Endothelial cell of umbilical vein (primary cell): ENCODE results near the gene ST6GALNAC6. TPM values are rescaled to one million over a fixed set of nuclear protein-coding genes. Genes with fewer than 3 reads are reported as not detected.

Experiments used
- BruUV-seq: library from RNA; stranded (reverse); fragments of 400-500 nt; replicated peaks from 2 replicates; lab custom pipeline; 2021; lab: Mats Ljungman, UMichigan
- CTCF ChIA-PET: fragments of 300-600, 350-600 bp; sonication (Branson Sonifier 250); formaldehyde crosslinking; loops from one replicate; lab custom pipeline; 2021; ENCODE audit warnings: antibody characterized with exemption, inconsistent platforms; lab: Charles Lee
- POLR2A ChIA-PET: fragments of 300-600, 350-600 bp; sonication (Branson Sonifier 250); formaldehyde crosslinking; loops from one replicate; lab custom pipeline; 2021; ENCODE audit warnings: antibody characterized with exemption, inconsistent platforms; lab: Charles Lee
- DNase-seq: peaks from one replicate; pipeline ENCODE4 v3.0.0-alpha.2; 2011; ENCODE audit warnings: low read depth, low spot score
- FAIRE-seq: peaks from 2 replicates; lab custom pipeline; 2011; peaks lifted over from hg19 to GRCh38; lab: Jason Lieb, UNC
- H2AFZ ChIP-seq: 2 replicates; pipeline ENCODE4 v1.6.0; 2012; ENCODE audit warnings: low read depth, low read length, control low read depth, inconsistent platforms
- H3K27ac ChIP-seq: 2 replicates; pipeline ENCODE4 v1.5.1; 2011; ENCODE audit warnings: low read depth, mild to moderate bottlenecking, control low read depth, low read length, moderate library complexity; ENCODE audit not compliant: insufficient read depth
- H3K27me3 ChIP-seq, 2 experiments: 2 replicates each; pipeline versions ENCODE4 v1.6.0 to v1.6.1; 2011; ENCODE audit warnings: low read length in 2 of 2, mixed read lengths in 1 of 2; ENCODE audit not compliant: control insufficient read depth in 2 of 2, insufficient read depth in 2 of 2
- H3K36me3 ChIP-seq, 2 experiments: 2 replicates in 1 of 2; 3 replicates in 1 of 2; pipeline ENCODE4 v1.5.1; 2011; ENCODE audit warnings: low read length in 2 of 2, mild to moderate bottlenecking in 1 of 2, moderate library complexity in 1 of 2; ENCODE audit not compliant: control insufficient read depth in 2 of 2, insufficient read depth in 2 of 2; ENCODE audit errors: extremely low read depth in 1 of 2
- H3K4me1 ChIP-seq: 3 replicates; pipeline ENCODE4 v1.5.1; 2011; ENCODE audit warnings: mild to moderate bottlenecking, low read length; ENCODE audit not compliant: control insufficient read depth, insufficient read depth; ENCODE audit errors: extremely low read depth
- H3K4me2 ChIP-seq: 2 replicates; pipeline ENCODE4 v1.6.1; 2011; ENCODE audit warnings: low read length, control low read depth, mixed read lengths; ENCODE audit not compliant: insufficient read depth
- H3K4me3 ChIP-seq, 3 experiments: fragments of 200-600 bp in 1 of 3; sonication (generic), shearing (Covaris generic) in 1 of 3; replicated peaks in 1 of 3; 2 replicates each; pipeline ENCODE4 v1.5.1; 2011 to 2016; ENCODE audit warnings: control low read depth in 3 of 3, low read length in 3 of 3, mild to moderate bottlenecking in 2 of 3, inconsistent platforms in 1 of 3, low read depth in 1 of 3, moderate library complexity in 1 of 3; ENCODE audit not compliant: insufficient read depth in 1 of 3
- H3K79me2 ChIP-seq: 2 replicates; pipeline ENCODE4 v1.6.0; 2012; ENCODE audit warnings: low read length, inconsistent platforms; ENCODE audit not compliant: control insufficient read depth, insufficient read depth
- H3K9ac ChIP-seq: replicated peaks from 2 replicates; pipeline ENCODE3; 2011; ENCODE audit warnings: low read length, control low read depth; ENCODE audit not compliant: insufficient read depth; ENCODE audit errors: extremely low read depth
- H3K9me1 ChIP-seq: replicated peaks from 3 replicates; pipeline ENCODE4 v1.6.0; 2011; ENCODE audit warnings: mild to moderate bottlenecking, low read length; ENCODE audit not compliant: control insufficient read depth, insufficient read depth; ENCODE audit errors: extremely low read depth
- H3K9me3 ChIP-seq: replicated peaks from 2 replicates; pipeline ENCODE4 v1.5.1; 2012; ENCODE audit warnings: low read length, inconsistent platforms; ENCODE audit not compliant: control insufficient read depth, insufficient read depth
- H4K20me1 ChIP-seq: replicated peaks from 2 replicates; pipeline ENCODE3; 2011; ENCODE audit warnings: mild to moderate bottlenecking, low read length; ENCODE audit not compliant: control insufficient read depth, insufficient read depth; ENCODE audit errors: extremely low read depth
- EZH2 ChIP-seq: IDR thresholded peaks from 2 replicates; pipeline ENCODE4 v1.6.1; 2012; ENCODE audit warnings: borderline replicate concordance, low read depth, mild to moderate bottlenecking, moderate library complexity, low read length, inconsistent platforms; ENCODE audit not compliant: severe bottlenecking
- FOS ChIP-seq: IDR thresholded peaks from 2 replicates; pipeline ENCODE4 v1.6.1; 2011; ENCODE audit warnings: mild to moderate bottlenecking, low read length, moderate library complexity, borderline replicate concordance; ENCODE audit not compliant: insufficient read depth
- GATA2 ChIP-seq: IDR thresholded peaks from 2 replicates; pipeline ENCODE4 v1.7.0; 2011; ENCODE audit warnings: low read depth, mild to moderate bottlenecking, moderate library complexity, mixed read lengths, low read length; ENCODE audit not compliant: insufficient read length, insufficient read depth
- JUN ChIP-seq: IDR thresholded peaks from 2 replicates; pipeline ENCODE4 v1.6.1; 2011; ENCODE audit warnings: borderline replicate concordance, low read depth; ENCODE audit not compliant: insufficient read length, insufficient read depth
- MYC ChIP-seq: IDR thresholded peaks from one replicate; pipeline ENCODE4 v1.6.1; 2011; ENCODE audit warnings: mild to moderate bottlenecking, low read depth, low read length
- POLR2A ChIP-seq: IDR thresholded peaks from 2 replicates; pipeline ENCODE4 v1.6.1; 2012; ENCODE audit warnings: low read depth, mild to moderate bottlenecking, control low read depth, low read length
- POLR2AphosphoS5 ChIP-seq: IDR thresholded peaks from 2 replicates; pipeline ENCODE4 v1.6.1; 2012; ENCODE audit warnings: low read depth, mild to moderate bottlenecking, control low read depth, low read length, moderate library complexity; ENCODE audit not compliant: insufficient read depth
- dilution Hi-C: fragments of 300-500 bp; cut with MboI; formaldehyde crosslinking; loops from one replicate; pipeline ENCODE4 v1.15.0; 2019; ENCODE audit warnings: low sequenced_read_pairs; ENCODE audit not compliant: extremely low pct_ligation_motif_present
- intact Hi-C: fragments of 100-400 bp; cut with micrococcal nuclease; formaldehyde crosslinking; loops from one replicate; pipeline ENCODE4 v1.10.0; 2022
- polyA plus RNA-seq, 4 experiments: library from polyadenylated mRNA; depleted of rRNA in 3 of 4; stranded (reverse) in 3 of 4; unstranded in 1 of 4; fragments of >200 nt; gene quantifications; 2 replicates each; pipeline versions ENCODE4 v1.2.1 to v1.2.3, GENCODE V29; 2011 to 2012; ENCODE audit warnings: missing spikeins in 1 of 4
- total RNA-seq: library from RNA; stranded (reverse); gene quantifications from 2 replicates; pipeline ENCODE4 v1.2.3, GENCODE V29; 2021
- TF ChIP-seq, protein P1 (sequence below), 2 donors: IDR thresholded peaks; 1 replicate in 1 of 2; 2 replicates in 1 of 2; pipeline ENCODE4 v1.5.1; 2011; ENCODE audit warnings: low read length in 2 of 2, mild to moderate bottlenecking in 2 of 2, moderate library complexity in 2 of 2, control low read depth in 1 of 2, inconsistent platforms in 1 of 2, low read depth in 1 of 2; ENCODE audit not compliant: insufficient read depth in 1 of 2; ENCODE audit errors: extremely low read depth in 1 of 2
- TF ChIP-seq, protein P2 (sequence below): IDR thresholded peaks from 2 replicates; pipeline ENCODE4 v1.6.1; 2011; ENCODE audit not compliant: insufficient read depth, insufficient read length

The ST6GALNAC6 gene
- total and polyA plus RNA-seq, 2 donors (not counting 3 experiments of a cell fraction or from before 2014, with no cell fraction given): 43.0 to 78.9 TPM

DNA sequence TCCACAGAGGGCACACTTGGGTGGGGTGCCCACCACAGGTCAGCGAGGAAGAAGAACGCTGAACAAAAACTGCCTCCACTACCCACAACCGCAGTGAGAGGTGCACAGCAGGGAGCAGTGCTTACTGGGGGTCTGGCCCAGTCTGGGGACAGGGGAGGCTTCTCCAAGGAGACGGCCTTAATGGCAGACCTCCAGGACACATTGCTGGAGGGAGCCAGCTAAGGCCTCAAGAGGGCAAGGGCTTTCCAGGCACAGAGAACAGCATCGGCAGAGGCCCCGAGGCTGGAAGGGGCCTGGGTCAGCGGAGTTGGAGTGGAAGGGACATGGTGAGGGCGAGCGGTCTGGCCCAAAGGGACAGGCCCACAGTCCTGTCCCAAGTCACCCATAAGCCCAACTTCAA, 46.5 kb upstream of the ST6GALNAC6 start:
- DNase-seq: no peak
- Histone ChIP-seq H3K4me3 (no peak overlapping the region), H2AFZ (no peak overlapping the region), H3K27ac (no peak overlapping the region), H3K9me3 (no peaks in the 10 kb centered on the region), H4K20me1 (no peaks in the 10 kb centered on the region), H3K9me1 (no peaks in the 10 kb centered on the region), H3K4me1 (no peaks in the 10 kb centered on the region), H3K4me2 (no peak overlapping the region), H3K36me3 (peaks cover 0 to 5% of the 10 kb centered on the region in 2 experiments), H3K27me3 (no peaks in the 10 kb centered on the region), H3K79me2 (no peaks in the 10 kb centered on the region), H3K9ac (no peak overlapping the region)
- dilution Hi-C loops (no loop called here), intact Hi-C loops (no loop called here)
- TF ChIP-seq, protein P1, sequence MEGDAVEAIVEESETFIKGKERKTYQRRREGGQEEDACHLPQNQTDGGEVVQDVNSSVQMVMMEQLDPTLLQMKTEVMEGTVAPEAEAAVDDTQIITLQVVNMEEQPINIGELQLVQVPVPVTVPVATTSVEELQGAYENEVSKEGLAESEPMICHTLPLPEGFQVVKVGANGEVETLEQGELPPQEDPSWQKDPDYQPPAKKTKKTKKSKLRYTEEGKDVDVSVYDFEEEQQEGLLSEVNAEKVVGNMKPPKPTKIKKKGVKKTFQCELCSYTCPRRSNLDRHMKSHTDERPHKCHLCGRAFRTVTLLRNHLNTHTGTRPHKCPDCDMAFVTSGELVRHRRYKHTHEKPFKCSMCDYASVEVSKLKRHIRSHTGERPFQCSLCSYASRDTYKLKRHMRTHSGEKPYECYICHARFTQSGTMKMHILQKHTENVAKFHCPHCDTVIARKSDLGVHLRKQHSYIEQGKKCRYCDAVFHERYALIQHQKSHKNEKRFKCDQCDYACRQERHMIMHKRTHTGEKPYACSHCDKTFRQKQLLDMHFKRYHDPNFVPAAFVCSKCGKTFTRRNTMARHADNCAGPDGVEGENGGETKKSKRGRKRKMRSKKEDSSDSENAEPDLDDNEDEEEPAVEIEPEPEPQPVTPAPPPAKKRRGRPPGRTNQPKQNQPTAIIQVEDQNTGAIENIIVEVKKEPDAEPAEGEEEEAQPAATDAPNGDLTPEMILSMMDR (IDR thresholded peaks at IDR 0.05; ENCODE audit: extremely low read depth in 1 of 2, insufficient read depth in 1 of 2, low read depth in 1 of 2, low read length in 2 of 2): no peak
- TF ChIP-seq GATA2 (no peak), EZH2 (no peak), FOS (no peak), JUN (no peak), MYC (no peak), POLR2AphosphoS5 (no peak), POLR2A (no peak)
- TF ChIP-seq, protein P2, sequence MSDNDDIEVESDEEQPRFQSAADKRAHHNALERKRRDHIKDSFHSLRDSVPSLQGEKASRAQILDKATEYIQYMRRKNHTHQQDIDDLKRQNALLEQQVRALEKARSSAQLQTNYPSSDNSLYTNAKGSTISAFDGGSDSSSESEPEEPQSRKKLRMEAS: no peak
- ChIA-PET CTCF (interaction anchor here (6.1 to 6.5 kb wide), 2 partner anchors 33 to 92 kb away, joined by 71 to 203 read pairs; partner anchors contain the start of gene EEIG1), POLR2A (no interaction called here)
- no TSS peak for BruUV-seq
- no peak for FAIRE-seq
